Osteoblast (primary cell): ENCODE results near the gene NR5A1. TPM values are rescaled to one million over a fixed set of nuclear protein-coding genes. Genes with fewer than 3 reads are reported as not detected.

Experiments used
- DNase-seq: peaks from one replicate; pipeline ENCODE4 v3.0.0; 2011; ENCODE audit warnings: low spot score, mixed read lengths; ENCODE audit not compliant: insufficient read length; ENCODE audit errors: missing footprints
- H2AFZ ChIP-seq: 2 replicates; pipeline ENCODE4 v1.6.0; 2011; ENCODE audit warnings: mild to moderate bottlenecking, low read length
- H3K27ac ChIP-seq: 2 replicates; pipeline ENCODE4 v1.5.1; 2011; ENCODE audit warnings: mild to moderate bottlenecking, low read depth, low read length, moderate library complexity
- H3K27me3 ChIP-seq: 2 replicates; pipeline ENCODE4 v1.6.0; 2012; ENCODE audit warnings: mild to moderate bottlenecking, control low read depth, inconsistent platforms, low read length, moderate library complexity; ENCODE audit not compliant: insufficient read depth
- H3K36me3 ChIP-seq: 2 replicates; pipeline ENCODE4 v1.5.1; 2011; ENCODE audit warnings: mild to moderate bottlenecking, low read length, control low read depth, moderate library complexity; ENCODE audit not compliant: insufficient read depth
- H3K4me1 ChIP-seq: 2 replicates; pipeline ENCODE4 v1.5.1; 2011; ENCODE audit warnings: mild to moderate bottlenecking, low read length, control low read depth, moderate library complexity; ENCODE audit not compliant: insufficient read depth
- H3K4me2 ChIP-seq: 2 replicates; pipeline ENCODE4 v1.6.0; 2011; ENCODE audit warnings: mild to moderate bottlenecking, low read length; ENCODE audit not compliant: insufficient read depth
- H3K4me3 ChIP-seq: fragments of 200-600 bp; sonication (generic); 3 replicates; pipeline ENCODE4 v1.5.1; 2012; ENCODE audit warnings: mild to moderate bottlenecking, low read length, inconsistent platforms; ENCODE audit not compliant: insufficient read depth
- H3K79me2 ChIP-seq: 2 replicates; pipeline ENCODE4 v1.6.0; 2012; ENCODE audit warnings: mild to moderate bottlenecking, low read length, control low read depth, inconsistent platforms; ENCODE audit not compliant: insufficient read depth
- H3K9me3 ChIP-seq: 2 replicates; pipeline ENCODE4 v1.5.1; 2011; ENCODE audit warnings: low read depth, low read length, control low read depth
- H4K20me1 ChIP-seq: 2 replicates; pipeline ENCODE4 v1.6.0; 2012; ENCODE audit warnings: mild to moderate bottlenecking, low read length, control low read depth; ENCODE audit not compliant: insufficient read depth
- total RNA-seq: library from RNA; depleted of rRNA; stranded (reverse); fragments of >200 nt; gene quantifications from 2 replicates; pipeline ENCODE4 v1.2.3, GENCODE V29; 2012
- TF ChIP-seq, protein P1 (sequence below): IDR thresholded peaks from 2 replicates; pipeline ENCODE4 v1.5.1; 2011; ENCODE audit warnings: mild to moderate bottlenecking, low read depth, low read length, moderate library complexity; ENCODE audit errors: extremely low read depth

The NR5A1 gene
- total RNA-seq, 1 donor = not detected

DNA sequence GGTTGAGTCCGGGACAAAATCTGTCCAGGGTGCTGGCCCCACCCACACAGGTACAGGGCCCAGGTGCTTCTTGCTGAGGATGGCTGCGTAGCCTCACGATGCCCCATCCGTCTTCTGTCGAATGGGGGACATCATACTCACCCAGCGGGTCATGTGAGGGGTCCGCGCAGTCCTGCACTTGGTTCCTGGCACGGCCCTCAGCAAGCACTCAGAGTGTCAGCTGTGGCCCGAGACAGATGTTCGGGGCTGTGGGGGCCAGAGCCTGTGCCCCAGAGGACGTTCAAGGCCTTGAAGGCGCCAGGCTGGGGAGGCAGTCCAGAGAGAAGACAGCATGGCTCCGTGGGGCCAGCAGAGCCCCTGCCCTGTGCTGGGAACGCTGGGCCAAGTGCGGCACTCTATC lies 27.8 kb downstream of the NR5A1 start:
- DNase-seq = no peak
- H2AFZ ChIP-seq = no peak overlapping the region

DNA sequence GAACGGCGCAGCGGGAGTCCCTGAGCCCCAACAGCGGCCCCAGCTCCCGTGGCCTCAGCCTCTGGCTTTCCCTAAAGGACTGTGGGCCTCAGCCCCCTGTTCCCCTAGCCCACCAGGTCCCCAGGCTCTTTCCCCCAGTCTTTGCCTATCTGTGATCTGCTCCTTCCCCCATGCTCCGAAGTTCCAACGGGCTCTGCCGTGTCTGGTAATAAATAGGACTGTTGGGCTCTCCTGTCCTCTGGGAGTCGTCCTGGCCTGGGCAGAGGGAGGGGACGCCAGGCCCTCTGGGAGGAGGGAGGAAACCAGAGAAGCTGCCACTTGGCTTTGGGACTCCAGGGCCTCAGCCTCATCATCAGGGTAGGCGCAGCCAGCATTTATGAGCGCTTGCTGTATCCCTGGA lies 28.8 kb downstream of the NR5A1 start:
- H3K4me1 ChIP-seq = no peaks in the 10 kb centered on the region
- TF ChIP-seq, protein P1, sequence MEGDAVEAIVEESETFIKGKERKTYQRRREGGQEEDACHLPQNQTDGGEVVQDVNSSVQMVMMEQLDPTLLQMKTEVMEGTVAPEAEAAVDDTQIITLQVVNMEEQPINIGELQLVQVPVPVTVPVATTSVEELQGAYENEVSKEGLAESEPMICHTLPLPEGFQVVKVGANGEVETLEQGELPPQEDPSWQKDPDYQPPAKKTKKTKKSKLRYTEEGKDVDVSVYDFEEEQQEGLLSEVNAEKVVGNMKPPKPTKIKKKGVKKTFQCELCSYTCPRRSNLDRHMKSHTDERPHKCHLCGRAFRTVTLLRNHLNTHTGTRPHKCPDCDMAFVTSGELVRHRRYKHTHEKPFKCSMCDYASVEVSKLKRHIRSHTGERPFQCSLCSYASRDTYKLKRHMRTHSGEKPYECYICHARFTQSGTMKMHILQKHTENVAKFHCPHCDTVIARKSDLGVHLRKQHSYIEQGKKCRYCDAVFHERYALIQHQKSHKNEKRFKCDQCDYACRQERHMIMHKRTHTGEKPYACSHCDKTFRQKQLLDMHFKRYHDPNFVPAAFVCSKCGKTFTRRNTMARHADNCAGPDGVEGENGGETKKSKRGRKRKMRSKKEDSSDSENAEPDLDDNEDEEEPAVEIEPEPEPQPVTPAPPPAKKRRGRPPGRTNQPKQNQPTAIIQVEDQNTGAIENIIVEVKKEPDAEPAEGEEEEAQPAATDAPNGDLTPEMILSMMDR = no peak
- no peaks in the 10 kb centered on the region for H4K20me1 ChIP-seq
- no peak overlapping the region for H3K27ac ChIP-seq
- no peak for DNase-seq
- no peak overlapping the region for H3K4me3 ChIP-seq
- H3K79me2 ChIP-seq = no peaks in the 10 kb centered on the region
- no peaks in the 10 kb centered on the region for H3K36me3 ChIP-seq
- H3K9me3 ChIP-seq = no peaks in the 10 kb centered on the region
- H2AFZ ChIP-seq = no peak overlapping the region
- H3K27me3 ChIP-seq = peaks cover 26% of the 10 kb centered on the region
- no peak overlapping the region for H3K4me2 ChIP-seq

More for the DNA sequence above, 27.8 kb downstream of the NR5A1 start:
- H3K4me3 ChIP-seq = no peak overlapping the region
- TF ChIP-seq, protein P1 = no peak
- no peaks in the 10 kb centered on the region for H3K9me3 ChIP-seq
- H3K4me2 ChIP-seq = no peak overlapping the region
- peaks cover 29% of the 10 kb centered on the region for H3K27me3 ChIP-seq
- H3K36me3 ChIP-seq = no peaks in the 10 kb centered on the region
- peaks cover 4% of the 10 kb centered on the region for H4K20me1 ChIP-seq
- H3K27ac ChIP-seq = no peak overlapping the region
- no peaks in the 10 kb centered on the region for H3K4me1 ChIP-seq
- no peaks in the 10 kb centered on the region for H3K79me2 ChIP-seq

DNA sequence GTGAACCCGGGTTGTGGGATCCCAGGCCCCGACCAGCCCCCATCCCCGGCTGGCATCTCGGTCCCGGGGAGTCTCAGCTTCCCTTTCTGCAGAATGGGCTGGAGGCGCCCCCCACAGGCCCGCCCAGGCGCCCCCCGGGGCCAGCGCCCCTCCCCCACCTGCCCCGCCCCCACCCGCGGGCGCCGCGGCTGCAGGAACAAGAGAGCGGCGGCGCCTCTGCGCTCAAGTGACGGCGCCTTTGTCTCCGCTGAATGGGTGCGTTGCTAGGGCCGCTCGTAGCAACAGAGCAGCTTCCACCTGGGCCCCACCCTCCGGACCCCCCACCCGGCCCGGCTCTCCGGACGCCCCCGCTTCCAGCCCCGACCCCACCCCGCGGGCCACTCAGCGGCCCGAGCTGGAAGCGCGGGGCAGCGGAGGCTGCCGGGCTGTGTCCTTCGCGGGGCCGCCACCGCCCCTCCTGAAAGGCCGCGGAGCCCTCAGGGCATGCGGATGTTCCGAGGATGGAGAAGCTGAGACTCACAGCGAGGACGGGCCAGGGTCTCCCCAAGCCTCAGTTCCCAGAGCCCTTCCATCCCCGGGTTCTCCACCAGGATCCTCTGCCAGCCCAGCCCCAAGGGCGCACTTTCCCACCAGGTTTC lies 29.4 kb downstream of the NR5A1 start:
- Histone ChIP-seq H3K79me2 (no peaks in the 10 kb centered on the region), H3K27me3 (peaks cover 30% of the 10 kb centered on the region), H3K36me3 (no peaks in the 10 kb centered on the region), H2AFZ (no peak overlapping the region), H3K27ac (no peak overlapping the region), H3K4me2 (no peak overlapping the region), H3K4me3 (no peak overlapping the region), H3K4me1 (no peaks in the 10 kb centered on the region), H4K20me1 (no peaks in the 10 kb centered on the region), H3K9me3 (no peaks in the 10 kb centered on the region)
- no peak for DNase-seq
- TF ChIP-seq, protein P1 = no peak

- Histone ChIP-seq H3K4me3 (no peak overlapping the region), H4K20me1 (no peaks in the 10 kb centered on the region), H3K79me2 (no peaks in the 10 kb centered on the region), H3K27me3 (peaks cover 31% of the 10 kb centered on the region), H3K36me3 (no peaks in the 10 kb centered on the region), H2AFZ (no peak overlapping the region), H3K9me3 (no peaks in the 10 kb centered on the region), H3K4me2 (no peak overlapping the region), H3K27ac (no peak overlapping the region), H3K4me1 (no peaks in the 10 kb centered on the region)
- no peak for DNase-seq
- TF ChIP-seq, protein P1 = no peak
Measured at GRCh38 chr9:124477211-124477647, 30.0 kb downstream of the NR5A1 start.
